Left ventricle myocardium inferior (tissue), 1 donor: ENCODE measurements around the gene PTH1R. TPM values are rescaled to one million over a fixed set of nuclear protein-coding genes. Genes with fewer than 3 reads are reported as not detected.

Experiments
- DNase-seq: peaks from one replicate; pipeline ENCODE4 v3.0.0-alpha.2; 2020
- H3K27ac ChIP-seq: fragments of 200-600 bp; replicated peaks from 2 replicates; pipeline ENCODE4 v1.8.0; 2021
- H3K27me3 ChIP-seq: fragments of 200-600 bp; 2 replicates; pipeline ENCODE4 v1.8.0; 2021; ENCODE audit warnings: low read depth
- H3K36me3 ChIP-seq: fragments of 200-600 bp; 2 replicates; pipeline ENCODE4 v1.8.0; 2021
- H3K4me1 ChIP-seq: fragments of 200-600 bp; 2 replicates; pipeline ENCODE4 v1.8.0; 2021
- H3K4me3 ChIP-seq: fragments of 200-600 bp; 2 replicates; pipeline ENCODE4 v1.8.0; 2021; ENCODE audit warnings: mild to moderate bottlenecking, moderate library complexity
- H3K9me3 ChIP-seq: fragments of 200-600 bp; replicated peaks from 2 replicates; pipeline ENCODE4 v1.8.0; 2021
- CTCF ChIP-seq: fragments of 200-600 bp; IDR thresholded peaks from 2 replicates; pipeline ENCODE4 v1.8.0; 2021; ENCODE audit warnings: antibody characterized with exemption, mild to moderate bottlenecking, borderline replicate concordance
- intact Hi-C: fragments of 100-400 bp; cut with micrococcal nuclease; formaldehyde crosslinking; loops from one replicate; pipeline ENCODE4 v1.11.0; 2022
- total RNA-seq: library from RNA; stranded (reverse); fragmentation: NEBNext Ultra II Directional; extraction: Animal tissue kit (Norgen Biotek cat#: 25700); gene quantifications from one replicate; pipeline ENCODE4 v1.2.1, GENCODE V29; 2021
- donor health status: DM: no; HTN: yes; CAD: no; lungs with severe emphysema.

Gene PTH1R
- total RNA-seq, 1 donor from 2014 or later: 6.4 TPM

- no peak for TF ChIP-seq CTCF
- peaks cover 11% of the 10 kb centered on the region for H3K9me3 ChIP-seq
- H3K27ac ChIP-seq: no peak overlapping the region
- no peaks in the 10 kb centered on the region for H3K4me1 ChIP-seq
- H3K36me3 ChIP-seq: peaks cover 54% of the 10 kb centered on the region
- intact Hi-C loops: no loop called here
- no peaks in the 10 kb centered on the region for H3K27me3 ChIP-seq
- H3K4me3 ChIP-seq: no peak overlapping the region
- no peak for DNase-seq
These were observed 43.9 kb upstream of the PTH1R start for GRCh38 chr3:46833346-46834300.

- Histone ChIP-seq H3K9me3 (peaks cover 25% of the 10 kb centered on the region), H3K27ac (no peak overlapping the region), H3K4me3 (no peak overlapping the region), H3K27me3 (no peaks in the 10 kb centered on the region), H3K36me3 (peaks cover 43% of the 10 kb centered on the region), H3K4me1 (no peaks in the 10 kb centered on the region)
- DNase-seq: no peak
- no peak for TF ChIP-seq CTCF
- intact Hi-C loops: no loop called here
These were observed 42.5 kb upstream of the PTH1R start for GRCh38 chr3:46835054-46835453.

GRCh38 chr3:46835491-46835890 lies 42.0 kb upstream of the PTH1R start:
- intact Hi-C loops: no loop called here

GRCh38 chr3:46838301-46838700 lies 39.2 kb upstream of the PTH1R start:
- Histone ChIP-seq H3K36me3 (peaks cover 43% of the 10 kb centered on the region), H3K9me3 (peaks cover 56% of the 10 kb centered on the region), H3K27me3 (no peaks in the 10 kb centered on the region), H3K4me3 (no peak overlapping the region), H3K27ac (no peak overlapping the region), H3K4me1 (peaks cover 3% of the 10 kb centered on the region)
- no peak for DNase-seq
- intact Hi-C loops: no loop called here
- no peak for TF ChIP-seq CTCF

More at GRCh38 chr3:46835491-46835890, 42.0 kb upstream of the PTH1R start:
- TF ChIP-seq CTCF: no peak
- H3K27me3 ChIP-seq: no peaks in the 10 kb centered on the region
- H3K9me3 ChIP-seq: peaks cover 29% of the 10 kb centered on the region
- no peak overlapping the region for H3K27ac ChIP-seq
- peaks cover 46% of the 10 kb centered on the region for H3K36me3 ChIP-seq
- H3K4me3 ChIP-seq: no peak overlapping the region
- peaks cover 3% of the 10 kb centered on the region for H3K4me1 ChIP-seq
- DNase-seq: no peak

GRCh38 chr3:46840491-46840890 lies 37.0 kb upstream of the PTH1R start:
- no peak overlapping the region for H3K27ac ChIP-seq
- no peak overlapping the region for H3K4me3 ChIP-seq
- intact Hi-C loops: no loop called here
- DNase-seq: no peak
- TF ChIP-seq CTCF: no peak
- H3K36me3 ChIP-seq: peaks cover 35% of the 10 kb centered on the region
- peaks cover 9% of the 10 kb centered on the region for H3K4me1 ChIP-seq
- H3K9me3 ChIP-seq: peaks cover 62% of the 10 kb centered on the region
- no peaks in the 10 kb centered on the region for H3K27me3 ChIP-seq
